ENCODE measurements around the gene COL4A2.

DNA sequence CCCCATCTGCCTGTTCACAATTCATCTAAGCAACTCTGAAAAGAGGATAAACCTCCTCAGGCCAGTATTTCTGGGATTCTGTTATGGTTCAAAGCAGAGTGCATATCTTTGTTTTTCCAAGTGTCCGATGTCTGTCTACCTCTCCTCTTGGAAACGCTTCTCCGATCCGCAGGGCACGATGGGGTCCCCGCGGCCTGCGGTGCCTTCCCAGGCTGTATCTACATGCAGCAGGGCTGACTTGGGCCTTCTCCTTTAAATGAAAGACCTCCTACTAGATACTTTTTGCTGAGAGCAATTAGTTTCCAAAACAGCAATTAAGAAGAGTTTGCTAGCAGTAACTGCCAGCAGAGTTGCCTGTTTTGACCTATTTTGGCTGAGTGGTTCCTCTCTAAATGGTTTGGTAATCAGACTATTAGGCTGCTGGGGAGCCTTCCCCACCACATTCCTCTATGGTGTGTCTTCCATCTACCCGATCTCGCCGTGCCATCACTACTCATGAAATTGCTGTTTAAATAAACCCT is 23.5 kb downstream of the COL4A2 start:
- TF ChIP-seq, protein P1, sequence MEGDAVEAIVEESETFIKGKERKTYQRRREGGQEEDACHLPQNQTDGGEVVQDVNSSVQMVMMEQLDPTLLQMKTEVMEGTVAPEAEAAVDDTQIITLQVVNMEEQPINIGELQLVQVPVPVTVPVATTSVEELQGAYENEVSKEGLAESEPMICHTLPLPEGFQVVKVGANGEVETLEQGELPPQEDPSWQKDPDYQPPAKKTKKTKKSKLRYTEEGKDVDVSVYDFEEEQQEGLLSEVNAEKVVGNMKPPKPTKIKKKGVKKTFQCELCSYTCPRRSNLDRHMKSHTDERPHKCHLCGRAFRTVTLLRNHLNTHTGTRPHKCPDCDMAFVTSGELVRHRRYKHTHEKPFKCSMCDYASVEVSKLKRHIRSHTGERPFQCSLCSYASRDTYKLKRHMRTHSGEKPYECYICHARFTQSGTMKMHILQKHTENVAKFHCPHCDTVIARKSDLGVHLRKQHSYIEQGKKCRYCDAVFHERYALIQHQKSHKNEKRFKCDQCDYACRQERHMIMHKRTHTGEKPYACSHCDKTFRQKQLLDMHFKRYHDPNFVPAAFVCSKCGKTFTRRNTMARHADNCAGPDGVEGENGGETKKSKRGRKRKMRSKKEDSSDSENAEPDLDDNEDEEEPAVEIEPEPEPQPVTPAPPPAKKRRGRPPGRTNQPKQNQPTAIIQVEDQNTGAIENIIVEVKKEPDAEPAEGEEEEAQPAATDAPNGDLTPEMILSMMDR (IDR thresholded peaks at IDR 0.05) = no peak
- TF ChIP-seq EP300 (IDR thresholded peaks at IDR 0.05) = no peak
